IgD-negative memory B cell (primary cell): ENCODE results near the gene SRGAP3. TPM values are rescaled to one million over a fixed set of nuclear protein-coding genes. Genes with fewer than 3 reads are reported as not detected.

Experiments
- H3K27ac Mint-ChIP-seq, 3 donors: one replicate each; pipeline ENCODE4 v1.8.0; 2020 to 2022; ENCODE audit warnings: mild to moderate bottlenecking in 3 of 3, mixed read lengths in 3 of 3, moderate library complexity in 1 of 3
- H3K27me3 Mint-ChIP-seq: one replicate; pipeline ENCODE4 v1.8.0; 2021; ENCODE audit warnings: mixed read lengths
- H3K36me3 Mint-ChIP-seq: one replicate; pipeline ENCODE4 v1.8.0; 2020; ENCODE audit warnings: mild to moderate bottlenecking, mixed read lengths
- H3K4me1 Mint-ChIP-seq, 3 donors: one replicate each; pipeline ENCODE4 v1.8.0; 2020 to 2022; ENCODE audit warnings: mixed read lengths in 3 of 3, mild to moderate bottlenecking in 1 of 3
- H3K4me3 Mint-ChIP-seq, 4 donors: one replicate each; pipeline ENCODE4 v1.8.0; 2020 to 2022; ENCODE audit warnings: mild to moderate bottlenecking in 4 of 4, mixed read lengths in 4 of 4, moderate library complexity in 3 of 4
- H3K9me3 Mint-ChIP-seq, 3 donors: one replicate each; pipeline ENCODE4 v1.8.0; 2020 to 2021; ENCODE audit warnings: mixed read lengths in 3 of 3, mild to moderate bottlenecking in 1 of 3
- polyA plus RNA-seq: library from polyadenylated mRNA; unstranded; fragments of 300-500 nt; fragmentation: Illumina TruSeq; gene quantifications from one replicate; pipeline ENCODE4 v1.2.3, GENCODE V29; 2021

The SRGAP3 gene
- polyA plus RNA-seq, 1 donor from 2014 or later = 0.24 TPM

GRCh38 chr3:9036404-9037131 is 212.9 kb downstream of the SRGAP3 start:
- H3K27ac Mint-ChIP-seq = no peak overlapping the region
- H3K27me3 Mint-ChIP-seq = peaks cover 2% of the 10 kb centered on the region
- H3K9me3 Mint-ChIP-seq = no peaks in the 10 kb centered on the region

DNA sequence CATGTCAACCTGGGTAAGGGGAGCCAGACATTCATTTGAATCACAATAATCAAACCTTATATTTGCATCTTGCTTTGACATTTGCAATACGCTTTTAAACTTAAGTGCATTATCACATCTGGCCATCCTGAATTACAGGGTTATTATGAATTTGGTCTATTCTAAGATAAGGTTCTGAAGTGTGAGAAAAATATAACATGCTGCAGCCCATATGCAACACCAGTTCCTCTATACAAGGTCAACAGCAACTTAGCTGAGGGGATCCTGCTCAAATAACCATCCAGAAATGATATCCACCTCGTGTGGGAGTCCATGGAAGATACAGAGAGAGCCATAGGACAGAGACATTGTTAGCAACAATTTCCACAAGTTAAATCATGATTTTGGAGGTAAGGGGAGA is 213.5 kb downstream of the SRGAP3 start:
- peaks cover 2% of the 10 kb centered on the region for H3K27me3 Mint-ChIP-seq
- H3K4me3 Mint-ChIP-seq = no peak overlapping the region
- H3K4me1 Mint-ChIP-seq = peaks cover 0 to 1% (median 0%) of the 10 kb centered on the region in 3 donors
- H3K36me3 Mint-ChIP-seq = no peaks in the 10 kb centered on the region
- H3K9me3 Mint-ChIP-seq = peaks cover 0 to 2% (median 0%) of the 10 kb centered on the region in 3 donors
- no peak overlapping the region for H3K27ac Mint-ChIP-seq

More at GRCh38 chr3:9036404-9037131, 212.9 kb downstream of the SRGAP3 start:
- Mint-ChIP-seq H3K4me3 (no peak overlapping the region), H3K36me3 (no peaks in the 10 kb centered on the region), H3K4me1 (peaks cover 0 to 1% (median 0%) of the 10 kb centered on the region in 3 donors)

GRCh38 chr3:9035473-9035872 is 214.0 kb downstream of the SRGAP3 start:
- Mint-ChIP-seq H3K27me3 (peaks cover 2% of the 10 kb centered on the region), H3K4me1 (peaks cover 0 to 1% (median 0%) of the 10 kb centered on the region in 3 donors), H3K36me3 (no peaks in the 10 kb centered on the region), H3K4me3 (no peak overlapping the region), H3K9me3 (peaks cover 0 to 2% (median 0%) of the 10 kb centered on the region in 3 donors), H3K27ac (no peak overlapping the region)

DNA sequence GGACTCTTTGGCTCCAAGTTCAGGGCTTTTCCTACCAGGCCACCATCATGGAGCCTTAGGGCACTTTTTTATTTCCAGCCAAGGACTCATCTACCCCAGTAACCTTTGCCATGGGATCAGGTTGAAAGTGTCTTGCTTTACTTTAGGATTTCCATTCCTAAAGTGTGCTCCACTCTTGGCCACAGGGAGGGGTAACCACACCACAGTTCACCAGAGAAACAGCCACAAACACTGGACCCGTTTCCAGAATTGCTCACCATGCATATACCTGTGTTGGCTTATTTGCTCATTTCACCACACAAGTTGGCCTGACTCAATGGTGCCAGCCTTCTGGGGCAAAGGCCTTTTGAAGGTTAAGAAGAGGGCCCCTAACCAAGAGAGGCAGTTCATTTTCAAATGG is 215.6 kb downstream of the SRGAP3 start:
- Mint-ChIP-seq H3K4me1 (peaks cover 0 to 1% (median 0%) of the 10 kb centered on the region in 3 donors), H3K4me3 (no peak overlapping the region), H3K27me3 (peaks cover 2% of the 10 kb centered on the region), H3K9me3 (peaks cover 0 to 2% (median 0%) of the 10 kb centered on the region in 3 donors), H3K27ac (no peak overlapping the region), H3K36me3 (no peaks in the 10 kb centered on the region)

- peaks cover 0 to 2% (median 0%) of the 10 kb centered on the region in 3 donors for H3K9me3 Mint-ChIP-seq
- H3K4me3 Mint-ChIP-seq = no peak overlapping the region
- peaks cover 0 to 1% (median 0%) of the 10 kb centered on the region in 3 donors for H3K4me1 Mint-ChIP-seq
- peaks cover 2% of the 10 kb centered on the region for H3K27me3 Mint-ChIP-seq
- H3K36me3 Mint-ChIP-seq = no peaks in the 10 kb centered on the region
- no peak overlapping the region for H3K27ac Mint-ChIP-seq
Observed at GRCh38 chr3:9032231-9032777, 217.1 kb downstream of the SRGAP3 start.

- no peaks in the 10 kb centered on the region for H3K36me3 Mint-ChIP-seq
Observed at GRCh38 chr3:9030034-9030433, 219.4 kb downstream of the SRGAP3 start.

DNA sequence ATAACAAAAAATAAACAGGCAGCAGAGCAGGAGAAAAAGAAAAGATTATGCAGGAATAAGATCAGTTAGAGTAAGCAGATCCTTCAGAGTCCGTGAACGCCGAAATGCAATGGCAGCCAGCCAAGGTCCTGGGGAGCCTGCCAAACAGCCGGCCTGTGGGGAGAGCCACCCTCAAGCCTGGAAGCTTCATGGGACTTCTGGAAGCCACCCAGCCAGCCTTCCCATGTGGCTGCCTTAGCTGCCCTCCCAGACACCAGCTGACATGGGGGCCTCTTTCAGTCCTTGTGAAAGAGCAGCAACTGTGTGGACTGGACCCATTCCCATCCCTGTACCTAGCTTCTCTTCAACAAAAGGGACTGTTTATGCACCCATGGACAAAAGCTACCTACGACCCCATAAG is 221.3 kb downstream of the SRGAP3 start:
- H3K27me3 Mint-ChIP-seq = peaks cover 2% of the 10 kb centered on the region
- no peaks in the 10 kb centered on the region for H3K36me3 Mint-ChIP-seq
- no peak overlapping the region for H3K4me3 Mint-ChIP-seq
- H3K9me3 Mint-ChIP-seq = peaks cover 0 to 2% (median 0%) of the 10 kb centered on the region in 3 donors
- H3K4me1 Mint-ChIP-seq = no peaks in the 10 kb centered on the region
- H3K27ac Mint-ChIP-seq = no peak overlapping the region

More at GRCh38 chr3:9030034-9030433, 219.4 kb downstream of the SRGAP3 start:
- Mint-ChIP-seq H3K4me1 (no peaks in the 10 kb centered on the region), H3K4me3 (no peak overlapping the region), H3K27ac (no peak overlapping the region), H3K9me3 (peaks cover 0 to 2% (median 0%) of the 10 kb centered on the region in 3 donors), H3K27me3 (no peaks in the 10 kb centered on the region)

DNA sequence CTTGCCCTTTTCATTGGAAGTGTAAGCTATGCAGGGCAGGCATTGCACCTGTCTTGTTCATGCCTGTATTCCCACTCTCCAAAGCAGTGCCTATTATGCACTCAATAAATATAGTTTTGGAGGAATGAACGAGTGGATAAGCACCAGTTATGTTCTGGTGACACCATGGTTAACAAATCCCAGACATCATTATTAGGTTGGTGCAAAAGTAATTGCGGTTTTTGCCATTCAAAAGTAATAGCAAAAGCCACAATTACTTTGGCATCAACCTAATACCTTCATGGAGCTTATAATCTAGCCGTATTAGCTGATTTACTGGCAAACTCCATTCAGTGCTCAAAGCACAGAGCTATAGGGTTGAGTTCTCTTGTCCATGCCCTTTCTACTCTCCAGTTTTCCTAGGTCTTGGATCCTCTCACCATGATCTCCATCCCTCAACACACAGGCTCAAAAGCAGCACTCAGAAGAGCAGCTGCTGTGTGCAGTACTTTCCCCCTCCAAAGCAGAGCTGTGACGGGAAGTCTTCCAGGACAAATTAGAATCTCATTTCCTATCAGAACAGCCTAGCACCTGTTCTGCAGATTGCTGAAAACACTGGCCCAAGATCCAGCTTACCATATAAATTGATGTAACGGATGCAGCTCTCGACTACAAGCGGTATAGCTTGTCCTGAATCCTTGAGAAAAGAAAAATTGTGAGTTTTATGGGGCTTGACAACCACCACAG is 223.0 kb downstream of the SRGAP3 start:
- H3K4me1 Mint-ChIP-seq = no peaks in the 10 kb centered on the region
- peaks cover 2% of the 10 kb centered on the region for H3K36me3 Mint-ChIP-seq
- no peak overlapping the region for H3K27ac Mint-ChIP-seq
- H3K27me3 Mint-ChIP-seq = peaks cover 2% of the 10 kb centered on the region
- H3K9me3 Mint-ChIP-seq = peaks cover 0 to 2% (median 0%) of the 10 kb centered on the region in 3 donors
- H3K4me3 Mint-ChIP-seq = no peak overlapping the region

GRCh38 chr3:9024341-9024740 is 225.1 kb downstream of the SRGAP3 start:
- H3K27me3 Mint-ChIP-seq = peaks cover 2% of the 10 kb centered on the region
- H3K27ac Mint-ChIP-seq = no peak overlapping the region
- H3K4me1 Mint-ChIP-seq = no peaks in the 10 kb centered on the region
- H3K36me3 Mint-ChIP-seq = peaks cover 2% of the 10 kb centered on the region
- no peak overlapping the region for H3K4me3 Mint-ChIP-seq
- no peaks in the 10 kb centered on the region for H3K9me3 Mint-ChIP-seq

- Mint-ChIP-seq H3K36me3 (peaks cover 2% of the 10 kb centered on the region), H3K4me3 (no peak overlapping the region), H3K27ac (peak overlapping the region in 1 of 3 donors; percentile 4), H3K27me3 (peaks cover 2% of the 10 kb centered on the region), H3K9me3 (no peaks in the 10 kb centered on the region), H3K4me1 (no peaks in the 10 kb centered on the region)
Observed at GRCh38 chr3:9023226-9023590, 226.2 kb downstream of the SRGAP3 start.

GRCh38 chr3:9022305-9023225 is 226.9 kb downstream of the SRGAP3 start:
- Mint-ChIP-seq H3K9me3 (no peaks in the 10 kb centered on the region), H3K4me3 (no peak overlapping the region), H3K4me1 (no peaks in the 10 kb centered on the region), H3K27ac (peak overlapping the region in 1 of 3 donors; percentile 4), H3K27me3 (peaks cover 2% of the 10 kb centered on the region), H3K36me3 (peaks cover 2% of the 10 kb centered on the region)

GRCh38 chr3:9021271-9022009 is 228.0 kb downstream of the SRGAP3 start:
- Mint-ChIP-seq H3K9me3 (no peaks in the 10 kb centered on the region), H3K4me1 (no peaks in the 10 kb centered on the region), H3K36me3 (peaks cover 2% of the 10 kb centered on the region), H3K27me3 (peaks cover 2% of the 10 kb centered on the region), H3K4me3 (no peak overlapping the region), H3K27ac (no peak overlapping the region)

- H3K36me3 Mint-ChIP-seq = peaks cover 2% of the 10 kb centered on the region
- H3K9me3 Mint-ChIP-seq = no peaks in the 10 kb centered on the region
- H3K4me3 Mint-ChIP-seq = no peak overlapping the region
- H3K27ac Mint-ChIP-seq = no peak overlapping the region
- peaks cover 0 to 1% (median 0%) of the 10 kb centered on the region in 3 donors for H3K4me1 Mint-ChIP-seq
- H3K27me3 Mint-ChIP-seq = peaks cover 2% of the 10 kb centered on the region
Observed at GRCh38 chr3:9020426-9020825, 229.0 kb downstream of the SRGAP3 start.
